ENCODE data around the gene RETREG1.

The RETREG1 gene

GRCh38 chr5:16492398-16493140, 124.2 kb downstream of the RETREG1 start:
- CTCF ChIA-PET = no interaction called here

DNA sequence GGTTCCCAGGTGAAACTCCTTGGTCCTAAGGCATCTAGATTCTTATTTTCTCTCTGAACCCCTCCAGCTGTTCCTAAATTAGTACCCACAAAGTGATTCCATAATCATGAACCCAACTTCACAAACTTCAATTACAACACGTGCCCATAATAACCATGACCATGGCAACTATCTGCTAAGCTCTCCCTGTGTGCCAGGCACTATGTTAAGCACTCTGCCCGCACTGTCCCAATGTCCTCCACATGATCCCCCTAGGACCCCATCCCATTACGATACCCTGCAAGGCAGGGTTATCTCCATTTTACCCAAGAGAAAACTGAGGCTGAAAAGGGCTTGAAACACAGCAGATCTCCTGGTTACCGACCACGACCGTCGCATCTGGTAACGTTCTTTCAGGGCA, 125.9 kb downstream of the RETREG1 start:
- ChIA-PET CTCF (interaction anchor here (0.9 to 2.0 kb wide), 11 partner anchors 8 to 699 kb away, joined by 3 to 14 read pairs (median 6); no protein-coding TSS in a partner anchor), POLR2A (no interaction called here)
- DNase-seq (ENCODE audit: extremely low spot score) = no peak
- no peak for TF ChIP-seq CTCF (IDR thresholded peaks at IDR 0.05; ENCODE audit: control extremely low read depth, extremely low read depth, low read depth, missing control alignments)

More at GRCh38 chr5:16492398-16493140, 124.2 kb downstream of the RETREG1 start:
- POLR2A ChIA-PET = no interaction called here
- TF ChIP-seq CTCF (IDR thresholded peaks at IDR 0.05; ENCODE audit: control extremely low read depth, extremely low read depth, low read depth, missing control alignments) = no peak
- DNase-seq (ENCODE audit: extremely low spot score) = no peak

GRCh38 chr5:16489322-16489791, 127.4 kb downstream of the RETREG1 start:
- POLR2A ChIA-PET = no interaction called here
- DNase-seq (ENCODE audit: extremely low spot score) = no peak
- CTCF ChIA-PET = interaction anchor here (0.7 to 2.0 kb wide), 13 partner anchors 10 to 700 kb away, joined by 3 to 14 read pairs (median 6); no protein-coding TSS in a partner anchor

GRCh38 chr5:16487456-16487855, 129.3 kb downstream of the RETREG1 start:
- no peak for DNase-seq (ENCODE audit: extremely low spot score)
- no peak for TF ChIP-seq CTCF (IDR thresholded peaks at IDR 0.05; ENCODE audit: control extremely low read depth, extremely low read depth, low read depth, missing control alignments)
- POLR2A ChIA-PET = no interaction called here
- CTCF ChIA-PET = interaction anchor here (1.0 to 1.6 kb wide), 6 partner anchors 10 to 63 kb away, joined by 3 to 8 read pairs (median 3); no protein-coding TSS in a partner anchor

More at GRCh38 chr5:16489322-16489791, 127.4 kb downstream of the RETREG1 start:
- TF ChIP-seq CTCF (IDR thresholded peaks at IDR 0.05; ENCODE audit: control extremely low read depth, extremely low read depth, low read depth, missing control alignments) = peak; percentile 29

DNA sequence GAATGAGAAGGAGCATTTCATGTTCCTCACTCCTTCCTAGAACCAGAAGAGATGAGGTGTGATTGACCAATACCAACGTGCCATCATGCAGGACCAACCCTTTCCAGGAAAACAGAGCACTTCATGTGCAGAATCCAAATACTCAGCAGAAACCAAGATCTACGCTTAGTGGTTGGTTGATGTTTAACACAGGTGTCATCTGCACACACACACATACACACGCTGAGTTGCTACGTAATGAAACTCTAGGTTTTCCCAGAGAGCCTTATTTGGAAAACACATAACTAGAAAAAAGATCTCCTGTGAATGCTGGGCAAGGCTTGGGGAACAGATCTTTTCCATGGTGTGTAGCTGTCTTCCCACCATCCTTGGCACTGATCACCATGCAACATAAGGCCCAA, 130.1 kb downstream of the RETREG1 start:
- CTCF ChIA-PET = interaction anchor here (1.0 to 1.6 kb wide), 5 partner anchors 10 to 64 kb away, joined by 3 to 8 read pairs (median 3); no protein-coding TSS in a partner anchor
- DNase-seq (ENCODE audit: extremely low spot score) = no peak
- no peak for TF ChIP-seq CTCF (IDR thresholded peaks at IDR 0.05; ENCODE audit: control extremely low read depth, extremely low read depth, low read depth, missing control alignments)
- POLR2A ChIA-PET = no interaction called here

- CTCF ChIA-PET = interaction anchor here (0.9 to 1.4 kb wide), 4 partner anchors 18 to 325 kb away, joined by 3 to 4 read pairs (median 3); no protein-coding TSS in a partner anchor
- TF ChIP-seq CTCF (IDR thresholded peaks at IDR 0.05; ENCODE audit: control extremely low read depth, extremely low read depth, low read depth, missing control alignments) = no peak
These were observed 131.1 kb downstream of the RETREG1 start for GRCh38 chr5:16485656-16486055.

More at GRCh38 chr5:16485656-16486055, 131.1 kb downstream of the RETREG1 start:
- no peak for DNase-seq (ENCODE audit: extremely low spot score)
- POLR2A ChIA-PET = no interaction called here
